ENCODE results near the gene NLRP13.
"Not testable (repeated sequence)": the region's sequence is repeated elsewhere in the genome, so short reads cannot be mapped to it uniquely, and the experiment has no call there.

NLRP13 gene, protein sequence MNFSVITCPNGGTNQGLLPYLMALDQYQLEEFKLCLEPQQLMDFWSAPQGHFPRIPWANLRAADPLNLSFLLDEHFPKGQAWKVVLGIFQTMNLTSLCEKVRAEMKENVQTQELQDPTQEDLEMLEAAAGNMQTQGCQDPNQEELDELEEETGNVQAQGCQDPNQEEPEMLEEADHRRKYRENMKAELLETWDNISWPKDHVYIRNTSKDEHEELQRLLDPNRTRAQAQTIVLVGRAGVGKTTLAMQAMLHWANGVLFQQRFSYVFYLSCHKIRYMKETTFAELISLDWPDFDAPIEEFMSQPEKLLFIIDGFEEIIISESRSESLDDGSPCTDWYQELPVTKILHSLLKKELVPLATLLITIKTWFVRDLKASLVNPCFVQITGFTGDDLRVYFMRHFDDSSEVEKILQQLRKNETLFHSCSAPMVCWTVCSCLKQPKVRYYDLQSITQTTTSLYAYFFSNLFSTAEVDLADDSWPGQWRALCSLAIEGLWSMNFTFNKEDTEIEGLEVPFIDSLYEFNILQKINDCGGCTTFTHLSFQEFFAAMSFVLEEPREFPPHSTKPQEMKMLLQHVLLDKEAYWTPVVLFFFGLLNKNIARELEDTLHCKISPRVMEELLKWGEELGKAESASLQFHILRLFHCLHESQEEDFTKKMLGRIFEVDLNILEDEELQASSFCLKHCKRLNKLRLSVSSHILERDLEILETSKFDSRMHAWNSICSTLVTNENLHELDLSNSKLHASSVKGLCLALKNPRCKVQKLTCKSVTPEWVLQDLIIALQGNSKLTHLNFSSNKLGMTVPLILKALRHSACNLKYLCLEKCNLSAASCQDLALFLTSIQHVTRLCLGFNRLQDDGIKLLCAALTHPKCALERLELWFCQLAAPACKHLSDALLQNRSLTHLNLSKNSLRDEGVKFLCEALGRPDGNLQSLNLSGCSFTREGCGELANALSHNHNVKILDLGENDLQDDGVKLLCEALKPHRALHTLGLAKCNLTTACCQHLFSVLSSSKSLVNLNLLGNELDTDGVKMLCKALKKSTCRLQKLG

GRCh38 chr19:55931936-55932386, at the start of gene NLRP13:
NLRP13 (minus strand) TSS chr19:55932336; CDS start chr19:55932311, 25 bp downstream.
- DNase-seq (ENCODE audit: low read depth), result no peak

DNA sequence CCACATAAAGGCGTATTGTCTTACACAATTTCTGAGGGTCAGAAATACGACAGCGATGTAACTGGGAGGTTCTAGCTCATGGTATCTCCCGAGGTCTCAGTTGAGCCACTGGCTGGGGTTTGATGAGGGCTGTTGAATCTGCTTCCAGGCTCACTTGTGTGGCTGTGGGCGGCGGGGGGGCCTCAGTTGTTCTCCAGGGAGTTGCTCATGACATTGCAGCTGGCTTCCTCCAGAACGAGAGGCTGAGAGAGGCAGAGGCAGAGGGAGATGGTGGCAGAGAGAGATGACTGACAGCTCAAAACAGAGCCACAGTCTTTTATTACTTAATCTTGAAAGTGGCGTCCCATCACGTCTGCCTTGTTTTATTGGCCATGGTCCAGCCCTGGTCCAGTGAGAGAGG, 48.3 kb upstream of the NLRP13 start:
- DNase-seq (ENCODE audit: low read depth), result no peak

- no peak for DNase-seq (ENCODE audit: low read depth)
Measured at GRCh38 chr19:55973982-55974381, 41.8 kb upstream of the NLRP13 start.

DNA sequence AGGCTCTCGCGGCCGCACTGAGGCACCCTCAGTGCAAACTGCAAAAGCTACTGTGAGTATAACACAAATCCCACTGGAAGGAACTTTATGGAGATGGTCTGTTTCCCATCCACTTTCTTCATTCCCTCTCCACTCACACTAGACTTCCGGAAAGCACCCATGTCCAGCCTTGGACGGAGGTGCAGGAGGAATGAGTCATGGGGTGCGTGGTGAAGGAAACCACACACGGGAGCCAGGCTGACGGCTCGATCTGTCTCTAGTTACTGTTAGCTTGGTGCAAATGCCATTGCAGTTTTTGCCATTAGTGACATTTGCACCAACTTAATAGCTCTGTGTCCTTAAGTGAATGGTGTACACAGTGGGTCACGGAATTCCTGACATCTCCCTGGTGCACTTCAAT, 30.1 kb upstream of the NLRP13 start:
- DNase-seq (ENCODE audit: low read depth), result no peak

- no peak for DNase-seq (ENCODE audit: low read depth)
Measured at GRCh38 chr19:55959996-55960675, 28.0 kb upstream of the NLRP13 start.

- no peak for DNase-seq (ENCODE audit: low read depth)
Measured at GRCh38 chr19:55958356-55958755, 26.2 kb upstream of the NLRP13 start.

DNA sequence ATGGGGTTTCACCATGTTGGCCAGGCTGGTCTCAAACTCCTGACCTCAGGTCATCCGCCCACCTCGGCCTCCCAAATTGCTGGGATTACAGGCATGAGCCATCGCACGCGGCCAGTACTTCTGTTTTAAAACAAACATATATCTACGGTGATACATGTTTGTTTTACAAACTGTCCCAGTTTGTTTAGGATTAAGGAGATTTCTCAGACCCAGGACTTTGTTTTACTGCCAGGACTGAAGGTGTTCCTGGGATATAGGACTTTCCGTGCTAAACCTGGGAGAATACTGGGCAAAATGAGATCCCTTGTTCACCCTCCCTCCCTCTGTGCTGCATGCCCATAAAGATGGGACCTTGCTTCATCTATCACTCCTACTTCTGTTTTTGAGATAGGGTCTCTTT, 24.3 kb upstream of the NLRP13 start:
- DNase-seq (ENCODE audit: low read depth), result no peak

DNA sequence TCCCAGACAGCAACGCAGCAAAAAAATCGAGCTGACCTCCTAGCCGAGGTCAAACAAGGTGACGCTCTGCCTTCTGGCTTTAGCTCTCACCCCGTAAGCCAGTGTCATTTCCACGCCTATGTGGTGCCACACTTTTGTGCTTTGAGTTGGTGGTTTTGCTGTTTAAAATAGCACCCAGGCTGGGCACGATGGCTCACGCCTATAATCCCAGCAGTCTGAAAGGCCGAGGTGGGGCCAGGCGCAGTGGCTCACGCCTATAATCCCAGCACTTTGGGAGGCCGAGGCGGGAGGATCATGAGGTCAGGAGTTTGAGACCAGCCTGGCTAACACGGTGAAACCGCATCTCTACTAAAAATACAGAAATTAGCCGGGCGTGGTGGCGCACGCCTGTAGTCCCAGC, 18.4 kb upstream of the NLRP13 start:
- DNase-seq (ENCODE audit: low read depth), result not testable (repeated sequence)

DNA sequence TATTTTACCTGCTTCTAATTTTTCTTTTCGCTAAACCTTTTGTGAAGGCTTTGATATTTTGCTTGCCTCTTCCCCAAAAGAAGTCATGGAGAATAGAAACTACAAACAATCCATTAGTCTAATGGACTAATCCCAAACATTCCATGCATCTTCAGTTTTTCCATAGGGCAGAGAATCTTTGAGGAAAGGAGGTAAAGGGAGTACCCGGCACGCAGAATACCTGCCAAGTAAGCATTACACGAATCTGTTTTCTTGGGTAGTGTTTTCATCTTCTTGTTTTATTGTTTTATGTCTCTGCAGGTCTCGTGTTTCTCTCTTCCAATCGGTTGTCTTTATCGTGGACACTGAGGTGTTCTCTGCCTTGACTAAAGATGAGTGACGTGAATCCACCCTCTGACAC, 15.4 kb upstream of the NLRP13 start, which contains the start of gene NLRP8:
TSS of gene NLRP8 (plus strand) at position 301 of the 400 bp plus-strand sequence.
- DNase-seq (ENCODE audit: low read depth), result no peak

GRCh38 chr19:55940306-55940705, 8.2 kb upstream of the NLRP13 start:
- no peak for DNase-seq (ENCODE audit: low read depth)

DNA sequence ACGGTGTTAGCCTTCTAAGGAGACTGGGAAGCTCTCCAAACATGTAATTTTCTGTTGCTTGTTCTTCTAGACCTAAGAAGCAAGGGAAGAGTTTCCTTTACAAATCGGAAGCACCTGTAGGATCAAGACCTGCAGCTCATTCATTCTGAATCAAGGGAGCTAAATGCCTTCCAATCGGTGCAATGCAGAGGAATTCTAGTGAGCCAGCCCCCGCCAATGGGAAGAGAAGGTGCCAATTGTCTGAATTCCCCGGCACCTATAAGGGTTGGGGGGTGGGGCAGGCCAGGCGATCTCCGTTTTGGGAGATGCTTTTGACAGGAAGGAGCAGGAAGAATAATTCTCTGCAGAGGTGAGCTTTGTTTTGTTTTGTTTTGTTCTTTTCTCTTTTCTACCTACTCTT, 7.1 kb upstream of the NLRP13 start:
- no peak for DNase-seq (ENCODE audit: low read depth)

- DNase-seq (ENCODE audit: low read depth), result no peak
Measured at GRCh38 chr19:55935206-55935605, 3.1 kb upstream of the NLRP13 start.

GRCh38 chr19:55930996-55931515, 1.1 kb downstream of the NLRP13 start:
- DNase-seq (ENCODE audit: low read depth), result no peak

DNA sequence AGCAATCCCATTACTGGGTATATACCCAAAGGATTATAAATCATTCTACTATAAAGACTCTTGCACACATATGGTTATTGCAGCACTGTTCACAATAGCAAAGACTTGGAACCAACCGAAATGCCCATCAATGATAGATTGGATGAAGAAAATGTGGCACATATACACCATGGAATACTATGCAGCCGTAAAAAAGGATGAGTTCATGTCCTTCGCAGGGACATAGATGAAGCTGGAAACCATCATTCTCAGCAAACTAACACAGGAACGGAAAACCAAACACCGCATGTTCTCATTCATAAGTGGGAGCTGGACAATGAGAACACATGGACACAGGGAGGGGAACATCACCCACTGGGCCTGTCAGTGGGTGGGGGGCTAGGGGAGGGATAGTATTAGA, 2.9 kb downstream of the NLRP13 start:
- not testable (repeated sequence) for DNase-seq (ENCODE audit: low read depth)

DNA sequence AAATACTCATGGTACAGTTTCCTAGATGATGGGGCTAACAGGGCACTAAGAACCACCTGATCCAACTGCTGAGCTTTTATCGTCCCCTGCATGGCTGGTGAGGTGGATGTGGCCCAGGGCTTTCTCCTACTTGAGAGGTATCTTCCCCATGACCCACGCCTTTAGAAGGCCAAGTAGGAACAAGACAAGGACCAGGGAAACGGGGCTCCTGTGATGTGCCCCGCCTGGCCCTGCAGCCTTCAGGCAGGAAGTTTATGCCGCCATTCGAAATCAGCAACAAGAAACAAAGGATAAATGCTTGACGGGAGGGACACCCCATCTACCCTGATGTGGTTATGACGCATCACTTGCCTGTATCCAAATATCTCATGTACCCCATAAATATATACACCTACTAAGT, 4.1 kb downstream of the NLRP13 start:
- DNase-seq (ENCODE audit: low read depth), result no peak

DNA sequence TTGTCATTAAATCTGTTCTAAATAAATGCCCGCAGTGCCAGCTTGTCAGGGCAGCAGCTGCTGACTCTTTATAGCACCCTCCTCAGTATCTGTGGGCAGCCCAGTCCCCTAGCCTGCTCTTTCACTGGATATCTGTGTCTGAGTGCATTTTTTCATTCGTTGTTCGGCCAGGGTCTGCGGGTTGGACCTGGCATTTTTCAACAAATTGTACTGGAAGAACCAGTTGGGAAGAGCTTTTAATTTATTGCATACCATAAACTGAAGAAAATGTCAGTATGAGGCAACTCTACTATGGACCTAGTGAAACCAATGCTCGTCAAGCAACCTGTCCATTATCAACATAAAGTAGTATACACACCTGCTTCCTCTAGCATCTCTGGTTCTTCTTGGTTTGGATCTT, 8.6 kb downstream of the NLRP13 start:
- DNase-seq (ENCODE audit: low read depth), result no peak

DNA sequence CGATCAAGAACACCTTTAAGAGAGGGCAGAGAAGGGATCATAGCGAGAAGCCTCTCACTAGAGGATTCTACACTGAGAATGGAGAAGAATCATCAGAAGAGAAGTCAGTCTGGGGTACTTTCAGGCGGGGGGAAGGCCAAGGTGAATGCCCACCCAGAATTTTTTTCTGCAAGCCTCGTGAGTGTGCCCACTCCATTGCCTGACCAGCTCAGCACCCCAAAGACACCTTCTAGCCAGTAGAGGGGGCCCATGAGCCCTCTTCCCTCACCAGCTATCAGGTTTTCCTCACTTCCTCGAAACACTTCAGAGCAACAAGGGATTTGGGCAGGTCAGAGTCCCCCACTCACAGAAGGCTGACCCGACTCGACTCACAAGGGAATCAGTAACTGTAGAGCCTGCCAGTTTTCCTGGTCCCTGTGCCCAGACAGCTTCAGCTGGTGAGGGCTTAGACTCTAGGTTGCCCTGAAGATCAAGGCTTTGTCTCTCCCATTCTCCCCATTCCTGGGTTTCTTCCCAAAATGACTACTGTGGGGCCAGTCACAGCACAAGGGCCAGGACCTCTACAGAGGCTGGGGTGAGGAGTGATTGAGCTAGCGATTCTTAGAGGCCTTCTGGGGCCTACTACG, 18.4 kb downstream of the NLRP13 start:
- no peak for DNase-seq (ENCODE audit: low read depth)

DNA sequence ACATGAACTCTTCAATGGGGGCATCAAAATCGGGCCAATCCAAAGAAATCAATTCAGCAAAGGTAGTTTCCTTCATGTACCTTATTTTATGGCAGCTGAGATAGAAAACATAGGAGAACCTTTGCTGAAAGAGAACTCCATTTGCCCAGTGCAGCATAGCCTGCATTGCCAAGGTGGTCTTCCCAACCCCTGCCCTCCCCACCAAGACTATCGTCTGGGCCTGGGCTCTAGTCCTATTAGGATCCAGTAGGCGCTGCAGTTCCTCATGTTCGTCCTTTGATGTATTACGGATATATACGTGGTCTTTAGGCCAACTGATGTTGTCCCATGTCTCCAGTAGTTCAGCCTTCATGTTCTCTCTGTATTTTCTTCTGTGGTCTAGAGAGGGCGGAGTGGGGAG, 19.2 kb downstream of the NLRP13 start:
- DNase-seq (ENCODE audit: low read depth), result no peak

- DNase-seq (ENCODE audit: low read depth), result no peak
Measured at GRCh38 chr19:55909801-55910200, 22.3 kb downstream of the NLRP13 start.

GRCh38 chr19:55907746-55908145, 24.4 kb downstream of the NLRP13 start:
- DNase-seq (ENCODE audit: low read depth), result no peak

- no peak for DNase-seq (ENCODE audit: low read depth)
Measured at GRCh38 chr19:55907286-55907685, 24.9 kb downstream of the NLRP13 start.
